Breast epithelium (tissue), 4 donors: ENCODE measurements around the gene C22orf31. TPM values are rescaled to one million over a fixed set of nuclear protein-coding genes. Genes with fewer than 3 reads are reported as not detected.

ENCODE experiments used
- DNase-seq, 2 donors: peaks; one replicate each; pipeline ENCODE4 v3.0.0-alpha.2; 2019; ENCODE audit warnings: low spot score in 2 of 2
- H3K27ac ChIP-seq, 2 donors: fragments of 200-600 bp; sonication (generic) in 1 of 2; one replicate each; pipeline ENCODE4 v1.5.1; 2016 to 2019; ENCODE audit warnings: mild to moderate bottlenecking in 1 of 2
- H3K27me3 ChIP-seq, 2 donors: fragments of 200-600 bp; sonication (generic) in 1 of 2; one replicate each; pipeline versions ENCODE4 v1.5.1 to v1.6.0; 2017 to 2019; ENCODE audit warnings: control low read depth in 1 of 2, mild to moderate bottlenecking in 1 of 2
- H3K36me3 ChIP-seq: fragments of 200-600 bp; one replicate; pipeline ENCODE4 v1.5.1; 2019
- H3K4me1 ChIP-seq, 2 donors: fragments of 200-600 bp; sonication (generic); one replicate each; pipeline ENCODE4 v1.5.1; 2016 to 2019; ENCODE audit warnings: control low read depth in 1 of 2
- H3K4me3 ChIP-seq, 3 donors: fragments of 200-600 bp; sonication (generic); 1 replicate in 2 of 3; 2 replicates in 1 of 3; pipeline ENCODE4 v1.5.1; 2016 to 2019; ENCODE audit warnings: mild to moderate bottlenecking in 3 of 3, moderate library complexity in 2 of 3
- H3K9me3 ChIP-seq, 2 donors: fragments of 200-600 bp; sonication (generic) in 1 of 2; one replicate each; pipeline ENCODE4 v1.5.1; 2016 to 2019; ENCODE audit warnings: control low read depth in 1 of 2
- CTCF ChIP-seq, 3 donors: fragments of 450-650 bp; IDR thresholded peaks; one replicate each; pipeline ENCODE4 v1.5.1; 2016 to 2017; ENCODE audit warnings: antibody characterized with exemption in 3 of 3, mild to moderate bottlenecking in 3 of 3, moderate library complexity in 3 of 3
- POLR2A ChIP-seq: fragments of 450-650 bp; IDR thresholded peaks from one replicate; pipeline ENCODE4 v1.6.1; 2016; ENCODE audit warnings: antibody characterized with exemption, mild to moderate bottlenecking, moderate library complexity
- POLR2AphosphoS5 ChIP-seq, 3 donors: sonication (generic); formaldehyde crosslinking; IDR thresholded peaks; one replicate each; pipeline ENCODE4 v1.6.1; 2017; ENCODE audit warnings: antibody characterized with exemption in 3 of 3
- intact Hi-C: fragments of 100-400 bp; cut with DNase I; formaldehyde crosslinking; loops from one replicate; pipeline ENCODE4 v1.15.1; 2023; ENCODE audit warnings: low total_unique reads
- total RNA-seq, 3 donors: library from RNA; depleted of rRNA; stranded (reverse); fragments of >200 nt; gene quantifications; one replicate each; pipeline ENCODE4 v1.1.0, GENCODE V29; 2016

C22orf31 gene
- total RNA-seq, 3 donors from 2014 or later: 0.73 TPM; not detected in 2

GRCh38 chr22:29069463-29069862 is 7.8 kb upstream of the C22orf31 start:
- no peaks in the 10 kb centered on the region for H3K27me3 ChIP-seq
- H3K4me3 ChIP-seq: no peak overlapping the region
- H3K36me3 ChIP-seq: no peaks in the 10 kb centered on the region
- peaks cover 6 to 7% of the 10 kb centered on the region in 2 donors for H3K4me1 ChIP-seq
- intact Hi-C loops: no loop called here
- DNase-seq: no peak
- no peak for TF ChIP-seq POLR2A
- no peak for TF ChIP-seq CTCF (IDR thresholded peaks at IDR 0.05)
- TF ChIP-seq POLR2AphosphoS5 (IDR thresholded peaks at IDR 0.05): no peak
- no peaks in the 10 kb centered on the region for H3K9me3 ChIP-seq
- no peak overlapping the region for H3K27ac ChIP-seq

- no peaks in the 10 kb centered on the region for H3K9me3 ChIP-seq
- intact Hi-C loops: no loop called here
- no peak overlapping the region for H3K4me3 ChIP-seq
- no peaks in the 10 kb centered on the region for H3K36me3 ChIP-seq
- H3K4me1 ChIP-seq: no peaks in the 10 kb centered on the region
- TF ChIP-seq POLR2AphosphoS5 (IDR thresholded peaks at IDR 0.05): no peak
- no peak for TF ChIP-seq POLR2A
- no peak for TF ChIP-seq CTCF (IDR thresholded peaks at IDR 0.05)
- no peak overlapping the region for H3K27ac ChIP-seq
- DNase-seq: no peak
- H3K27me3 ChIP-seq: no peaks in the 10 kb centered on the region
Observed at GRCh38 chr22:29065468-29066190, 4.0 kb upstream of the C22orf31 start.

GRCh38 chr22:29062286-29062821 is 723 bp upstream of the C22orf31 start:
- Histone ChIP-seq H3K27ac (peak overlapping the region; percentile 6 to 52), H3K4me3 (no peak overlapping the region), H3K9me3 (no peaks in the 10 kb centered on the region), H3K27me3 (no peaks in the 10 kb centered on the region), H3K36me3 (no peaks in the 10 kb centered on the region), H3K4me1 (no peaks in the 10 kb centered on the region)
- intact Hi-C loops: no loop called here
- peak in 1 of 2 donors; percentile 55 for DNase-seq
- no peak for TF ChIP-seq CTCF (IDR thresholded peaks at IDR 0.05)
- TF ChIP-seq POLR2A: no peak
- TF ChIP-seq POLR2AphosphoS5 (IDR thresholded peaks at IDR 0.05): no peak

- Histone ChIP-seq H3K27me3 (no peaks in the 10 kb centered on the region), H3K36me3 (no peaks in the 10 kb centered on the region), H3K4me3 (no peak overlapping the region), H3K27ac (no peak overlapping the region), H3K4me1 (no peaks in the 10 kb centered on the region), H3K9me3 (no peaks in the 10 kb centered on the region)
- intact Hi-C loops: no loop called here
- TF ChIP-seq CTCF (IDR thresholded peaks at IDR 0.05) (no peak), POLR2AphosphoS5 (IDR thresholded peaks at IDR 0.05) (no peak), POLR2A (no peak)
- no peak for DNase-seq
Observed at GRCh38 chr22:29060931-29061330, 700 bp downstream of the C22orf31 start.

GRCh38 chr22:29060251-29060869 is 1.3 kb downstream of the C22orf31 start:
- TF ChIP-seq CTCF (IDR thresholded peaks at IDR 0.05): no peak
- TF ChIP-seq POLR2AphosphoS5 (IDR thresholded peaks at IDR 0.05): no peak
- no peak for TF ChIP-seq POLR2A
- no peaks in the 10 kb centered on the region for H3K4me1 ChIP-seq
- no peaks in the 10 kb centered on the region for H3K9me3 ChIP-seq
- DNase-seq: no peak
- H3K4me3 ChIP-seq: no peak overlapping the region
- H3K36me3 ChIP-seq: no peaks in the 10 kb centered on the region
- intact Hi-C loops: no loop called here
- H3K27ac ChIP-seq: no peak overlapping the region
- H3K27me3 ChIP-seq: no peaks in the 10 kb centered on the region
